Activated T-helper 1 cell treated with Interleukin-2 at 50 U/mL for 16 hours (primary cell): ENCODE results near the gene C2CD2.

Experiments used
- DNase-seq: peaks from one replicate; pipeline ENCODE4 v3.0.0-alpha.2; 2020; ENCODE audit warnings: low read depth

Gene C2CD2

DNA sequence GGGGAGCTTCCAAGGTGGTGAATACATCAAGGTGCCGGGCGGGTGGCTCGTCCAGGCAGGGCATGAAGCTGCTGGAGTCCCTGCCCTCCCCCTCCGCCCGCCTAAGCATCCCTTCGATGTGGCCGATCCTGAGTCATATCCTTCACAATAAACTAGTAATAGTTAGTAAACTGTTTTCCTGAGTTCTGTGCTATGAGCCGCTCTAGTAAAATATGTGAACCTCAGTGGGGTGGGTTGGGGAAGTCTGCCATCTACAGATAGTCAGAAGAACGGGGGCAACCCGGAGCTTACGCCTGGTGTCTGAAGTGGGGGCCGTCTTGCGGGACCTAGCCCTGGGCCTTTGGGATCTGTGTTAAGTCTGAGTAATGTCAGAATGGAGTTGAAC, 21.6 kb downstream of the C2CD2 start:
- no peak for DNase-seq

DNA sequence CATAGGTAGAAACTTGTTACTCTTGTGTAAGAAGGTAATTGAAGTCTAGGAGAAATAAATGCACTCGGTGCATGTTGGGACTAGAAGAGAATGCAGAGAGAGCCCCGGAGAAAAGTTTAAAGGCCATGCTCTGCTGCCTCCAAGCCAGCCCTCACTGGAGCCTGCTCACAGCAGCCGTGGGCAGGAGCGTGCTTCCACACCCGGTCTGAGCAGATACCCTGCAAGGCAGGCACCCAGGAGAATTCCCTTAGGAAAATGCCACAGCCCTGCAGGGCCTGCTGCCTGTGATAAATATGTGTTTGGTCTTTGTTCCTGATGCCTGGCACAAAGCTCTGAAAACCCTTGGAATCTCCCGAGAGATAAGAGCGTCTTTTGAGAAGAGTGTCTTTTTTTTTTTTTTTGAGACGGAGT, 22.8 kb downstream of the C2CD2 start:
- DNase-seq, result no peak

GRCh38 chr21:41929248-41929647, 24.6 kb downstream of the C2CD2 start:
- no peak for DNase-seq

DNA sequence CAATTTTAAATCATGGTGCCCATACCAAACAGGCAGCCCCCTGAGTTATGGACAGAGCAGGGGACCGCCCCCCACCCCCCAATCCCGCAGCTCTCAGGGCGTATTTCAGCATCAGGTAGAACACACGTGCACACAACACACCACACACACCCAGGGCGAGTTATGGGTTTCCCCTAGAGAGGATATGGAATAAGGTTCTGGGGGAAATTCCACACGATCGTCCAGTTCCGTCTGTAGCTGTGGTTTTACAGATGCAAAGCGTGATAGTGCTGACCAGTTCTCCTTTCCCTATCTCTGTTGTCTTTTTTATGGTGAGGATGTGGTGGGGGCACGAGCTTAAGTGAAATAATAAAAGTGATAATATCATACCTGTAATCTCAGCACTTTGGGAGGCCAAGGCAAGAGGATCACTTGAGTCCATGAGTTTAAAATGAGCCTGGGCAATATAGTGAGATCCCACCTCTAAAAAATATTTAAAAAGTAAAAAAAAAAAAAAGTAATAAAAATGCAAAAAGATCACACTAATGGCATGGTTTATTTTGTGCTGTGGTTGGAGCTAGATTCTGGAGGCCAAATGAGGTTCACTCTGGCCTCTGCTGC, 25.1 kb downstream of the C2CD2 start:
- no peak for DNase-seq

DNA sequence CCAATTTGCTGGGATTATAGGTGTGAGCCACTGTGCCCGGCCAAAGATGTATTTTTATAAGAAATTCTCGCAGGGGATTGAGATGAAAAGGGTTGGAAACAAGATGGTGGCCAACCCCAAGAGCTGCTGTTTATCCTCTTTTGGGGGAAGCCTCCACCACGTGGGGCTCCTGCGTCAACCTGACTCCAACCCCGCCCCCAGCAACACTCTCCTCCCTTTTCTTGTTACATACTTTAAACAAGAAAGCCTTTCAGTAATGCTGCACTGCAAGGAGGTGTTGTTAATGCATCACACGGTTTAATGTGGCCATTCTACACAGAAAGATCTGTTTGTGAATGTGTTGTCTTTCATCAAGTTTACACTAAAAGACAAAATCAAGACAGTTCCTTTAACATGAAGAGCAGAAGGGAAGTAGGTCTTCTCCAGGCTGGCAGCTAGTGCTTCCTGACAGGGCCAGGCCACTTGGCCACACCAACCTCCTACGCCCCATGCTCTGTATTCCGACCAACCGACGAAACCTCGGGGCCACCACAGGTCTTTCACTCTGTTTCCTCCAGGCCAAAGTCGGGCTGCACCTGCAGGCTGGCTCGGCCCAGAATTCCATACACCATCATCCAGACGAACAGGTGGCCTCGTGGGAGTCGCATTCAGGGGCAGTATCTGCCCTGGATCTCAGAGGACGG, 25.9 kb downstream of the C2CD2 start:
- no peak for DNase-seq

DNA sequence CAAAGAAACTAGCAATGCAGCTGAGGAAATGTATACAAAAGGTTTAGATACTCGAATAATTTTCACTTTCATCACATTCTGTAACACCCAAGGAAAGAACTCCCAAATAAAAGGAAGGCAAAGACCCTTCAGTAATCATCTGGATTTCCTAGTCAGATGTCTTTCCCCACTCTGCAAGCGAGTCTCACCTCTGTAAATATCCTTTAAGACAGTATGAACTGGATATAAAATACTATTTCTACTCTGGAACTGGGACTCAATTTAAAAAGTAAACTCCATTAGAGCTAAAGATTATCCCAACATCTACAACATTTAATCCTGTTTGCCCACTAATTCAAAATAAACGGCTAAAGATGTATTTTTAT, 27.0 kb downstream of the C2CD2 start:
- no peak for DNase-seq

DNA sequence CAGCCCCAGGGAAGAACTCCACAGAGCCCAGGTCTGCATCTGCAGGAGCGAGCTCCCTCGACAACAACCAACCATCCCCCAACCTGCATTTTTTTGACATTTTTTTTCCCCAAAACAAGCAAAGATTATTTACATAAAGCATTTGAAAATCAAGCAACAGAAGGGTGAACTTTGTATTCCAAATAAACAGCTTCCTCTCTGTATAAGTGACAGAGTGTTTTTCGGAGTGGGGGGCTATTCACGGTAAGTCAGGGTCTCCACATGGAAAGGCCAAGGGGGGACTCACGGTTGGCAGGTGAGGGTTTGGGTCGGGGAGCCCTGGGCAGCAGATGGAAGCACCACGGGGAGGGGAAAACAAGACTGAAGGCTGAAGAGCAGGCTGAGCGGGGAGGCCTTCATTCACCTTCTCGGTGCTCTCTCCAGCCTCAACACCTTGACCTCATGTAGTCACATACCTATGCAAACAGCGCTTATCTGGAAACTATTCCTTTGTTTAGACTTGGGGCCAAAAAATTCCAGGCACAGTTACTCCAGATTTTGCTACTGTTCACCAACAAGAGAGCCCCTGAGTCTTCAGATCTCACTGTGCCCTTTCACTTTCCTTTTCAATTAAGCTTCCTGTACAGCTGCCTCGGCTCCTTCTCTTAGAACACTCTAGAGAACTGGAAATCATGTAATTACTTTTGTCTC, 27.6 kb downstream of the C2CD2 start:
- no peak for DNase-seq

- DNase-seq, result no peak
Measured at GRCh38 chr21:41925767-41926116, 28.1 kb downstream of the C2CD2 start.

GRCh38 chr21:41924368-41924754, 29.5 kb downstream of the C2CD2 start:
- no peak for DNase-seq

GRCh38 chr21:41923631-41924367, 30.0 kb downstream of the C2CD2 start:
- DNase-seq, result no peak

DNA sequence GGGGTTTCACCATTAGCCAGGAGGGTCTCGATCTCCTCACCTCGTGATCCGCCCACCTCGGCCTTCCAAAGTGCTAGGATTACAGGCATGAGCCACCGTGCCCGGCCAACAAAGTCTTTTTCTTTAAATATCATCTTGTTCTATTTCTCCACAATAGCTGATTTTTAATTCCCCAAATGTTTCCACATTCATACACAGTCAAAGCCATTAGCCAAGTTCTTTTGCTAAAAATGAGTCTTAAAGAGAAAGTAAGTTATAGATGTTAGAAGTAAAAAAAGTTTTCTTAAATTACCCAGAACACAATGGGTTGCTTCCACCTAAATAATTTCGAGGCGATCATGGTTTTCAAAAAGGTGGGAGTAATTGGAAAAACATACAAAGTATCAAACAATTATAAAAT, 30.6 kb downstream of the C2CD2 start:
- no peak for DNase-seq

DNA sequence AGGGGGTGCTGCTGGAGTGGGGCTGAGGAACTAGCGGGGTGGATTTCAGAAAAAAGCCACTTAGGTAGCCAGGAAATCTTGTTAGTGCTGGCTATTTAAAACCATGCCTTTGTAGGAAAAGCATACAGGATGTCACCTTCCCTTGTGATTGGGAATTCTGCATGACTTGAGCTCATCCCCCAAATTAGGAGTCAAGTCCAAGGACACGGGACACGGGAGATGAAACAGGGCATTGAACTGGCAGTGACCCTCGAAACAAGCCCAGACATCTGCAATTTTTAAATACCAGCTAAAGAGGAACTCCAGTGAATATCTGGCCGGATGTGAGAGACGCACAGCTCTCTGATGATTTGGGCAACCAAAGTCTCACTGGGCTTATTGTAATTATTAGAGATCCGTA, 32.8 kb downstream of the C2CD2 start:
- DNase-seq, result no peak

DNA sequence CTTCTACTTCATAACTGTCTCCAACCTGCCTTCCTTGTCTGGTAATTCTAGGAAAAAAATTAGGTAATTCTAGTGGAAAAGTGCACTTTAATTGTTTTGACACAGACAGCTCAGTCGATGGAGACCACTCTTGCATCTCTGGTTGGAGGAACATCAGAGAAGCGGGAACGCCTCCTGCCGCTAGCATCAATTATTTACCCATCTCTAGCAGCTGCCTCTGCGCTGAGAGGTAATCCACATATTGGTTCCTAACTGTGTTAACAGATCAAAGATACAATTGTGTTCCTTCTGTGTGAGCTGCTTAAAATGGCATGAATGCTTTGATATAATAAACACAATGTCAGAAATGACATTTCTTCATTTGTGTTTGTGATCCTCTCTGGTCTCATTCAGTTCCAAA, 33.3 kb downstream of the C2CD2 start:
- DNase-seq, result no peak

DNA sequence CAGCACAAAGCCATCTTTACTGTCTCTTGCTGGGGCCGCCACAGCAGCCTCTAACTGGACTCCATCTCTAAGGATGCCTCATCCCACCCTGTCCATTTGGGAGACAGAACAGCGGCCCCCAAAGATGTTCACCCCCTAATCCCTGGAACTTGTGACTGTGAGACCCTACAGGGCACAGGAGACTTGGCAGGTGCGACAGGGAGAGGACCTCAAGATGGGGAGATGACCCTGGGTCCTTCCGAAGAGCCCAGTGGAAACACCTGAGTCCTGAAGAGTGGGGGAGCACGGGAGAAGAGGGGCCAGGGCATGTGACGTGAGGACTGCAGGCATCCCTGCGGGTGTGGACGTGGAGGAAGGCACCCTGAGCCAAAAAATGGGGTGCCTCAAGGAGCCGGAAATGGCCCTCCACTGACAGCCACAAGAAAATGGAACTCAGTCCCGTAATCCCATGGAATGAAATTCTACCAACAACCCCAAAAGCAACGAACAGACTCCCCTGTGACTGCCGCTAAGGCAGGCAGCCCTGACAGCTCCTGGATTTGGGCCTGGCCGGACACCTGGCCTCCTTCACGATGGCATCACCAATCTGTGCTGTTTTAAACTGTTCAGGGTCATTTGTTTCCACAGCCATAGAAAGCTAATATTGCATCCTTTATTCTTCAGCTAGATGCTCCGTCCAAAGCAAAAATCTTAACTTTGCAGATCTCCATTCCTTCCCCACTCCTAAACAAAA, 34.0 kb downstream of the C2CD2 start:
- no peak for DNase-seq

DNA sequence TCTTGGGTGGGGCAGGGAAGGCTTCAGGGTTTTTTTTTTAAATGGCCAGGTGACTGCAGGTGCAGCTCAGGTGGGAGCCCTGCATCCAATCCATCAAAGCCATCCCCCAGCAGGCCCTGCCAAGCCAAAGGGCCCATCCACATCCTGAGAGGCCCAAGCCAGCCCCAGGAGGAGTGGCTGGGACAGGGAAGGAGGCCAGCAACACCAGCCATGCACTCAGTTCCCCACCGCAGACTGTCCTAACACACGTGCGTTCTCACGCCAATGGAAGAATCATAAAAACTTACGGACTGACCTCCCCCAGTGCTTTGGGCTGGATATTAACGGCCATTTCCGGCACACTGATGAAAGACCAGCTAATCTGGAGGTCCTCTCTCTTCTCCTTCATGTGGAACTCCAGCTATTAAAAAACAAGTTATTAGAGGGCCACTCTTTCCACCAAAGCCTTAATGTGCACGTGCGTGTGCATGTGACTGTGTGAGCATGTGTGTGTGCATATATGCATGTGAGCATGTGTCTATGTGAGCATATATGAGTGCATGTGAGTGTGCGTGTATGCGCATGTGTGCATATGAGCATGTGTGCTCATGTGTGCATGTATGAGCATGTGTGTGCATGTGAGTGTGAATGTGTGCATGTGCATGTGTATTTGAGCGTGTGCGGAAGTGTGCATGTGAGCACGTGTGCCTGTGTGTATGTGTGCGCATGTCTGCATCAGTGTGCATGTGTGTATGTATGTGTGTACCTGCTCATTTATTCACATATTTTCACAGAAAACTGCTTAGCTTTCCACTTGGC, 35.1 kb downstream of the C2CD2 start:
- no peak for DNase-seq

- no peak for DNase-seq
Measured at GRCh38 chr21:41917531-41917930, 36.3 kb downstream of the C2CD2 start.

GRCh38 chr21:41916888-41917433, 36.9 kb downstream of the C2CD2 start:
- DNase-seq, result no peak

- no peak for DNase-seq
Measured at GRCh38 chr21:41914965-41915364, 38.9 kb downstream of the C2CD2 start.

GRCh38 chr21:41914358-41914757, 39.5 kb downstream of the C2CD2 start:
- no peak for DNase-seq

DNA sequence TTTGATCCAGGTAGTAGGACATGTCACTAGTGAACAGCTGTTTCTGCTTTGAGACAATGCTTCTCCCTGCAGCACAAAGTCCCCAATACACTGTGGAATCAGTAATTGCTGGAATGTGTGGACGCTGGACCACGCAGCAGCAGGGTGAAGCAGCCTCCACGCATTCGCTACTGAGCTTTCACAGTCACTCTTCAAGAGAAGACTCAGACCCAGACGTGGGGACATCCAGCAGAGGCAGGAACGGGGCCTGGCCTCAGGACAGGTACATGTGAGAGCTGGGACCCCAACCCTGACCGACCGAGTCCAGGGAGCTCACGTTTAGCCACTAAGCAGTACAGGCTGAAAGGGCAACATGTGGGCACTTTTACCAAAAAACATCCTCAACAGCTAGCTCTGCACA, 40.6 kb downstream of the C2CD2 start:
- no peak for DNase-seq

GRCh38 chr21:41908829-41909228, 45.0 kb downstream of the C2CD2 start:
- DNase-seq, result no peak
